ENCODE measurements around the gene PPP1R7. TPM values are rescaled to one million over a fixed set of nuclear protein-coding genes. Genes with fewer than 3 reads are reported as not detected.

PPP1R7 gene
- total RNA-seq, 3 donors from 2014 or later, result 59.3 to 68.9 (median 61.9) TPM

GRCh38 chr2:241182126-241182525 is 31.9 kb downstream of the PPP1R7 start:
- intact Hi-C loops (cut with DNase I, micrococcal nuclease), result no loop called here
- no peaks in the 10 kb centered on the region for H3K36me3 ChIP-seq (ENCODE audit: low read depth)
- TF ChIP-seq CTCF (IDR thresholded peaks at IDR 0.05), result no peak

GRCh38 chr2:241182531-241183133 is 32.4 kb downstream of the PPP1R7 start:
- intact Hi-C loops (cut with DNase I, micrococcal nuclease), result no loop called here
- DNase-seq (no peak), ATAC-seq (no peak)
- no peaks in the 10 kb centered on the region for H3K9me3 ChIP-seq
- H3K4me3 ChIP-seq, result no peak overlapping the region
- TF ChIP-seq CTCF (IDR thresholded peaks at IDR 0.05), result no peak
- H3K4me1 ChIP-seq (ENCODE audit: low read depth), result no peaks in the 10 kb centered on the region
- H3K36me3 ChIP-seq (ENCODE audit: low read depth), result no peaks in the 10 kb centered on the region

More at GRCh38 chr2:241182126-241182525, 31.9 kb downstream of the PPP1R7 start:
- no peak overlapping the region for H3K4me3 ChIP-seq
- no peaks in the 10 kb centered on the region for H3K9me3 ChIP-seq
- ATAC-seq (no peak), DNase-seq (peak in 1 of 3 donors; percentile 3)
- no peaks in the 10 kb centered on the region for H3K4me1 ChIP-seq (ENCODE audit: low read depth)

GRCh38 chr2:241183221-241183620 is 33.0 kb downstream of the PPP1R7 start:
- intact Hi-C loops (cut with DNase I, micrococcal nuclease), result no loop called here
- DNase-seq, result no peak
- no peaks in the 10 kb centered on the region for H3K4me1 ChIP-seq (ENCODE audit: low read depth)

GRCh38 chr2:241184901-241185300 is 34.6 kb downstream of the PPP1R7 start:
- no peaks in the 10 kb centered on the region for H3K36me3 ChIP-seq (ENCODE audit: low read depth)
- intact Hi-C loops (cut with DNase I, micrococcal nuclease), result no loop called here
- H3K4me3 ChIP-seq, result no peak overlapping the region
- peaks cover under 1% of the 10 kb centered on the region for H3K4me1 ChIP-seq (ENCODE audit: low read depth)
- no peaks in the 10 kb centered on the region for H3K9me3 ChIP-seq
- no peak for TF ChIP-seq CTCF (IDR thresholded peaks at IDR 0.05)
- ATAC-seq (no peak), DNase-seq (no peak)

More at GRCh38 chr2:241183221-241183620, 33.0 kb downstream of the PPP1R7 start:
- ATAC-seq, result no peak
- no peaks in the 10 kb centered on the region for H3K36me3 ChIP-seq (ENCODE audit: low read depth)
- TF ChIP-seq CTCF (IDR thresholded peaks at IDR 0.05), result no peak
- no peak overlapping the region for H3K4me3 ChIP-seq
- H3K9me3 ChIP-seq, result no peaks in the 10 kb centered on the region

- Histone ChIP-seq H3K9me3 (no peaks in the 10 kb centered on the region), H3K4me3 (no peak overlapping the region), H3K4me1 (ENCODE audit: low read depth) (peaks cover 9% of the 10 kb centered on the region), H3K36me3 (ENCODE audit: low read depth) (no peaks in the 10 kb centered on the region)
- ATAC-seq, result no peak
- TF ChIP-seq CTCF (IDR thresholded peaks at IDR 0.05), result no peak
- no peak for DNase-seq
- intact Hi-C loops (cut with DNase I, micrococcal nuclease), result no loop called here
Measured at GRCh38 chr2:241185961-241186360, 35.7 kb downstream of the PPP1R7 start.
